Measurements from ENCODE around the gene TP73.

DNA sequence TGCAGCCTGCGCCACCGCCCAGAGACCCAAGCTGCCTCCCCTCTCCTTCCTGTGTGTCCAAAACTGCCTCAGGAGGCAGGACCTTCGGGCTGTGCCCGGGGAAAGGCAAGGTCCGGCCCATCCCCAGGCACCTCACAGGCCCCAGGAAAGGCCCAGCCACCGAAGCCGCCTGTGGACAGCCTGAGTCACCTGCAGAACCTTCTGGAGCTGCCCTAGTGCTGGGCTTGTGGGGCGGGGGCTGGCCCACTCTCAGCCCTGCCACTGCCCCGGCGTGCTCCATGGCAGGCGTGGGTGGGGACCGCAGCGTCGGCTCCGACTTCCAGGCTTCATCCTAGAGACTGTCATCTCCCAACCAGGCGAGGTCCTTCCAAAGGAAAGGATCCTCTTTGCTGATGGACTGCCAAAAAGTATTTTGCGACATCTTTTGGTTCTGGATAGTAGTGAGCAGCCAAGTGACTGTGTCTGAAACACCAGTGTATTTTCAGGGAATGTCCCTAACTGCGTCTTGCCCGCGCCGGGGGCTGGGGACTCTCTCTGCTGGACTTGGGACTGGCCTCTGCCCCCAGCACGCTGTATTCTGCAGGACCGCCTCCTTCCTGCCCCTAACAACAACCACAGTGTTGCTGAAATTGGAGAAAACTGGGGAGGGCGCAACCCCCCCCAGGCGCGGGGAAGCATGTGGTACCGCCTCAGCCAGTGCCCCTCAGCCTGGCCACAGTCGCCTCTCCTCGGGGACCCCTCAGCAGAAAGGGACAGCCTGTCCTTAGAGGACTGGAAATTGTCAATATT lies 81.0 kb downstream of the TP73 start:
- TF ChIP-seq CTCF (conservative IDR thresholded peaks at IDR 0.05; ENCODE audit: low read depth, low read length) (no peak), EZH2 (IDR thresholded peaks at IDR 0.05; ENCODE audit: borderline replicate concordance, low read depth, low read length, poor library complexity, severe bottlenecking) (no peak)

Data from A673 (cell line).